Coronary artery (tissue), 2 donors: ENCODE measurements around the gene C6orf15.

Experiments used
- DNase-seq: peaks from one replicate; pipeline ENCODE4 v3.0.0-alpha.2; 2017; ENCODE audit warnings: low spot score
- H3K27ac ChIP-seq, 2 donors: fragments of 200-600 bp; sonication (generic); one replicate each; pipeline ENCODE4 v1.5.1; 2016 to 2019
- H3K4me3 ChIP-seq: fragments of 200-600 bp; sonication (generic); 2 replicates; pipeline ENCODE4 v1.5.1; 2016; ENCODE audit warnings: mild to moderate bottlenecking, moderate library complexity
- TF ChIP-seq, protein P1 (sequence below): fragments of 200-600 bp; sonication (generic); IDR thresholded peaks from one replicate; pipeline ENCODE4 v1.5.1; 2019; ENCODE audit warnings: antibody characterized with exemption

Gene C6orf15

GRCh38 chr6:31112478-31112877, at the start of gene C6orf15:
Gene C6orf15 (minus strand): TSS chr6:31112575. CDS start chr6:31112555, 20 bp downstream.
- no peak within 1 kb of the TSS for H3K27ac ChIP-seq
- DNase-seq: no peak
- TF ChIP-seq, protein P1, sequence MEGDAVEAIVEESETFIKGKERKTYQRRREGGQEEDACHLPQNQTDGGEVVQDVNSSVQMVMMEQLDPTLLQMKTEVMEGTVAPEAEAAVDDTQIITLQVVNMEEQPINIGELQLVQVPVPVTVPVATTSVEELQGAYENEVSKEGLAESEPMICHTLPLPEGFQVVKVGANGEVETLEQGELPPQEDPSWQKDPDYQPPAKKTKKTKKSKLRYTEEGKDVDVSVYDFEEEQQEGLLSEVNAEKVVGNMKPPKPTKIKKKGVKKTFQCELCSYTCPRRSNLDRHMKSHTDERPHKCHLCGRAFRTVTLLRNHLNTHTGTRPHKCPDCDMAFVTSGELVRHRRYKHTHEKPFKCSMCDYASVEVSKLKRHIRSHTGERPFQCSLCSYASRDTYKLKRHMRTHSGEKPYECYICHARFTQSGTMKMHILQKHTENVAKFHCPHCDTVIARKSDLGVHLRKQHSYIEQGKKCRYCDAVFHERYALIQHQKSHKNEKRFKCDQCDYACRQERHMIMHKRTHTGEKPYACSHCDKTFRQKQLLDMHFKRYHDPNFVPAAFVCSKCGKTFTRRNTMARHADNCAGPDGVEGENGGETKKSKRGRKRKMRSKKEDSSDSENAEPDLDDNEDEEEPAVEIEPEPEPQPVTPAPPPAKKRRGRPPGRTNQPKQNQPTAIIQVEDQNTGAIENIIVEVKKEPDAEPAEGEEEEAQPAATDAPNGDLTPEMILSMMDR: no peak

DNA sequence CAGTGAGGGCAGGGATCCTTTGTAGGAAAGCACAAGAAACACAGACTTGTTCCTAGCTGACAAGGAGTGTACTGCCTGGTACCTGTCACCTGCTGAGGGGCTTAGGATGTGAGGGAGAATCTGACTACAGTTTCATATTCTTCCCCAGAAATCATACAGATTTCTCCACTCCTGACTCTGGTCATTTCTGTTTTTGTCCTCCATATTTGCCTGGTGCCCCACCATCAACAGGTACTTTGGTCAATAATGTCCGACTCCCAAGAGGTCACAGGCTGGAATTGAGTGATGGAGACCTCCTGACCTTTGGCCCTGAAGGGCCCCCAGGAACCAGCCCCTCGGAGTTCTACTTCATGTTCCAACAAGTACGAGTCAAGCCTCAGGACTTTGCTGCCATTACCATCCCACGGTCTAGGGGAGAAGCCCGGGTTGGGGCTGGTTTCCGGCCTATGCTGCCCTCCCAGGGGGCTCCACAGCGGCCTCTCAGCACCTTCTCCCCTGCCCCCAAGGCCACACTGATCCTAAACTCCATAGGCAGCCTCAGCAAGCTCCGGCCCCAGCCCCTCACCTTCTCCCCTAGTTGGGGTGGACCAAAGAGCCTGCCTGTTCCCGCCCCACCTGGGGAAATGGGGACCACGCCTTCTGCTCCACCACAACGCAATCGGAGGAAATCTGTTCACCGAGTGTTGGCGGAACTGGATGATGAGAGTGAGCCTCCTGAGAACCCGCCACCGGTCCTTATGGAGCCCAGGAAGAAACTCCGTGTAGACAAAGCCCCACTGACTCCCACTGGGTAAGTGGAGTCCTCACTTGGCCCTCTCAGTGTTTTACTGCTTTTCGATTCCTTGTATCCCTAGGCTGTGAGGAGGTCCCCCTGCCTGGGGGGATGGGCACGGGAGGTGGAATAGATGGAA, 49.1 kb upstream of the C6orf15 start:
- TF ChIP-seq, protein P1: no peak
- no peak overlapping the region for H3K27ac ChIP-seq
- no peak overlapping the region for H3K4me3 ChIP-seq
- no peak for DNase-seq

More at GRCh38 chr6:31112478-31112877, at the start of gene C6orf15:
- no peak within 1 kb of the TSS for H3K4me3 ChIP-seq

DNA sequence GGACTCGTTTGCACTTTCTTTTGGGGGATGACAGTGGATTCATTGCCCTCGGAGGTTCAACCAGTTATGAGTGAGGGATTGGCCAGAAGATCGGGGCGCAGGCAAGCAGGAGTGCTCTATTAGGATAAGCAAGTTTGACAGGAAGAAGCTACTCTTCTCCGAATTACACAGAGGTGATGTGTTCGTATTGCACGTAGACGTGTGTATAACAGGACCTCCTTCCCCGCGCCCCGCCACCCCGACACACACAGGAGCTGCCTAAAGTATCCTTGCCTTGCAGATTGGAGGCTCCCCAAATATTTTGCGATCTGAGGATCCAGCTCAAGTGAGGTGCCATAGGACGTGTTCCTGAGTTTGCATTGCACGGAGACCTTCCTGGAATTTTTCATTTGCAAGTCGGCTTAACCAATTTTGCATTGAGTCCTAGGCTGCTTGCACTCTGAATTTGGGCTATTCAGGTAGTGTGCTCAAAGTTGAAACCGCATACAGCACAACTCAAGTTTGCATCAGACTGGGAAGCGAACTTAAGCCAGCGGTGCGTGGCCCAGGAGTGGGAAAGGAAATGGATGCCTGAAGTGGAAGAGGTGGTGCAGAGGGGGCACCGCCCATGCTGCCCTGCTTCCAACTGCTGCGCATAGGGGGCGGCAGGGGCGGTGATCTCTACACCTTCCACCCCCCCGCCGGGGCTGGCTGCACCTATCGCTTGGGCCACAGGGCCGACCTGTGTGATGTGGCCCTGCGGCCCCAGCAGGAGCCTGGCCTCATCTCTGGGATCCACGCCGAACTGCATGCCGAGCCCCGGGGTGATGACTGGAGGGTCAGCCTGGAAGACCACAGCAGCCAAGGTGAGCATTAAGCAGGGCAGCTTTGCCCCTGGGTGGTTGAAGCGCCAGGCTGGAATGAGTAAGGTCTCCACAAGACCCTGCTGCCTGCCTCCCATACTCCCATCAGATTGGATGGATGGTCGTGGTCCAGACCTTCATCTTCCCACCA, 46.8 kb upstream of the C6orf15 start:
- Histone ChIP-seq H3K4me3 (peak overlapping the region; percentile 82), H3K27ac (peak overlapping the region in 1 of 2 donors; percentile 72)
- TF ChIP-seq, protein P1: no peak
- DNase-seq: no peak

DNA sequence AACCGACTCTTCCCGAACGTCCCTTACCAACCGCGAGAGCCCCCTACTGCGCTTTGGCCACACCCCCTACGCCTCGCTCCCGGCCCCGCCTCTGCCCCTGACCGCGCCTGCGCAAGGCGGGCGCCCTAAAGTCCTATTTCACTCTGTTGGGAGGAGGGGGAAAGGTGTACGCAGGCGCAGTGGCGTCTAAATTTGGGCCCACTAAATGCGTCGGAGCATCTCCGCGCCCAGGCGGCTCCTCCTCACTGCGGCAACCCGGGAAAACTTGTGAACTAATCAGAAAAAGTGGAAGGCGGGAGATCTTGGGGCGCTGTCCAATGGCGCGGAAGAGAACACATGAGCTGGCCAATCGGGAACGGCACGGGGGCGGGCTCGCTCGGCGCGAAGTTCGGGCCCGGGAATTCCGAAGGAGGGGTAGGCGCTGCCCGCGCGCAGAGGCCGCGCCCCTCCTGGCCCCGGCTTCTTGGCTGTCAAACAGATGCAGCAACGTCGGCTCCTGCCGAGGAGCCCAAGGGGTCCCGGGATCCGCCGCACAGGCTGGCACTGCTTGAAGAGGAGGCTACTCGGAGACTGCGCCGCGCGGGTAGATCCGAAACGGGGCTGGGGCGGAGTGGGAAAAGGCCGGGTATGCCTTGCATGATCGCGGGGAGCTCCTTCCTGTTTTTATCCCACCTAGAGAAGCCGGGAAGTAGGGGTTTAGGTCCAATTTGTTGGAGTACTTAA, 45.9 kb upstream of the C6orf15 start, which contains the start of gene TCF19:
TCF19 (plus strand) TSS at position 450 of the 723 bp plus-strand sequence. CDS start 881 bp downstream, outside the sequence.
- DNase-seq: peak; percentile 99
- Histone ChIP-seq H3K4me3 (peak within 1 kb of the TSS; percentile 82), H3K27ac (peak within 1 kb of the TSS; percentile 63 to 88)
- TF ChIP-seq, protein P1: no peak

DNA sequence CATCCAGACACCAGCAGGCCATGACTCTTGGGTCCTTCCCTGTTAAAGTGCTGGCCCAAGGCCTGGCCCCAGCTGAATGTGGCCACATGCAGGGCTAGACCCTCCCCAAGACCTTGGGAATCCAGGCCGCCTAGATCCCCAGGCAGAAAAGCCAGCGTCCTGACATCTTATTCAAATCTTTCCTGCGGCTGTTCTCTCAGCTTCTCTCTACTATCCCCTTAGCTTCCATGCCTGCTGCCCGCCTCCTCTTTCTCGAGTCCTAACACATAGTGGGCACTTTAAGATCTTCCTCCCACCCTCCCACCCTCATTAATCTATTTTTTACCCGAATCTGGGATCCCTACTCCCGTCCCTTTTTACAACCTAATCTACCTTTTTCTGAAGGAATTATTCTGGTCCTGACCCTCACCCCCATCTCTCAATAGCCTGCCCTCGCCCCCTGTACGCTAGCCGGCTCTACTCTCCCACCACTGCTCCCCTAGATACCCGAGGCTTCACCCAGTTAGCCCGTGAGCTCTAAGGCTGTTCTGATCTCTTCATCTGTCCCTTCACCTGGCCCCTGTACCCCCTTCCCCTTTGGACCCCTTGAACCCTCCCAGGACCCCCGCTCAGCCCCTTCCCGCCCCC, 45.3 kb upstream of the C6orf15 start, which contains the start of gene CCHCR1:
CCHCR1 (minus strand) TSS at position 290 of the 627 bp plus-strand sequence; CDS start at position 88, 202 bp downstream.
- peak within 1 kb of the TSS; percentile 63 to 88 for H3K27ac ChIP-seq

More for the DNA sequence above, 45.3 kb upstream of the C6orf15 start, which contains the start of gene CCHCR1:
- DNase-seq: no peak
- TF ChIP-seq, protein P1: no peak
- H3K4me3 ChIP-seq: peak within 1 kb of the TSS; percentile 82
